K562 (cell line): ENCODE results near the gene LBHD2.

Experiments
- CHD1 ChIP-seq: fragments of 200-600 bp; sonication (generic); IDR thresholded peaks from one replicate; pipeline ENCODE4 v1.6.1; 2012; ENCODE audit warnings: mild to moderate bottlenecking, moderate library complexity, low read length, inconsistent platforms
- CTCF ChIP-seq, 3 experiments: IDR thresholded peaks in 2 of 3; conservative IDR thresholded peaks in 1 of 3; 2 replicates each; pipeline ENCODE4 v1.5.1; 2011 to 2012; ENCODE audit warnings: low read length in 3 of 3, mild to moderate bottlenecking in 3 of 3, control low read depth in 2 of 3, improper control_type of control experiment in 1 of 3, inconsistent platforms in 1 of 3, low read depth in 1 of 3, mixed read lengths in 1 of 3, moderate library complexity in 1 of 3; ENCODE audit not compliant: insufficient read depth in 2 of 3
- POLR2AphosphoS5 ChIP-seq: IDR thresholded peaks from 2 replicates; pipeline ENCODE4 v1.6.1; 2011; ENCODE audit warnings: mild to moderate bottlenecking, low read depth, low read length, moderate library complexity; ENCODE audit not compliant: control insufficient read depth, insufficient read depth
- RUNX1 ChIP-seq: sonication (generic); IDR thresholded peaks from 2 replicates; pipeline ENCODE4 v1.6.1; 2016; ENCODE audit warnings: antibody characterized with exemption, low read depth
- SRSF1 ChIP-seq: fragments of 200-400 bp; formaldehyde crosslinking; IDR thresholded peaks from 2 replicates; pipeline ENCODE4 v1.6.1; 2017; ENCODE audit warnings: mild to moderate bottlenecking, low read depth, low read length, moderate library complexity
- SRSF7 ChIP-seq: fragments of 200-400 bp; formaldehyde crosslinking; optimal IDR thresholded peaks from 2 replicates; pipeline ENCODE3; 2017; ENCODE audit warnings: mild to moderate bottlenecking, low read depth, low read length
- ZNF644 ChIP-seq: fragments of 200-800 bp; sonication (Bioruptor generic); IDR thresholded peaks from 2 replicates; pipeline ENCODE4 v1.6.1; 2016; ENCODE audit warnings: low read depth, missing genetic modification characterization, missing compliant biosample characterization
- TF ChIP-seq, protein P1 (sequence below): sonication (generic); formaldehyde crosslinking; IDR thresholded peaks from 2 replicates; pipeline ENCODE4 v1.9.0; 2022; ENCODE audit warnings: mild to moderate bottlenecking, missing genetic modification reagents

- TF ChIP-seq, protein P1, sequence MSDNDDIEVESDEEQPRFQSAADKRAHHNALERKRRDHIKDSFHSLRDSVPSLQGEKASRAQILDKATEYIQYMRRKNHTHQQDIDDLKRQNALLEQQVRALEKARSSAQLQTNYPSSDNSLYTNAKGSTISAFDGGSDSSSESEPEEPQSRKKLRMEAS (CRISPR knock-in tag) = no peak
- TF ChIP-seq CHD1 = no peak
- no peak for TF ChIP-seq CTCF (IDR thresholded peaks at IDR 0.05 in 2 of 3, conservative IDR thresholded peaks at IDR 0.05 in 1 of 3; ENCODE audit: insufficient read depth in 2 of 3, low read depth in 1 of 3, low read length in 3 of 3)
- no peak for TF ChIP-seq ZNF644 (tag)
- no peak for TF ChIP-seq SRSF7
- no peak for TF ChIP-seq SRSF1
- TF ChIP-seq POLR2AphosphoS5 = no peak
- no peak for TF ChIP-seq RUNX1
Measured at GRCh38 chr14:103064436-103064835, 19.6 kb upstream of the LBHD2 start.
